Duodenal mucosa (tissue), 2 donors: ENCODE data around the gene TARS1.
"Not testable (repeated sequence)": the region's sequence is repeated elsewhere in the genome, so short reads cannot be mapped to it uniquely, and the experiment has no call there.

Source experiments
- H3K27ac ChIP-seq: one replicate; pipeline ENCODE4 v1.7.0; 2013; ENCODE audit warnings: low read depth, low read length
- H3K27me3 ChIP-seq, 2 donors: one replicate each; pipeline ENCODE4 v1.7.0; 2013; ENCODE audit warnings: low read length in 2 of 2, control low read depth in 1 of 2; ENCODE audit not compliant: insufficient read depth in 2 of 2, control insufficient read depth in 1 of 2
- H3K36me3 ChIP-seq, 2 donors: one replicate each; pipeline ENCODE4 v1.7.0; 2013; ENCODE audit warnings: low read length in 2 of 2, control low read depth in 1 of 2; ENCODE audit not compliant: insufficient read depth in 2 of 2, control insufficient read depth in 1 of 2
- H3K4me1 ChIP-seq, 2 donors: one replicate each; pipeline ENCODE4 v1.7.0; 2013; ENCODE audit warnings: low read length in 2 of 2, control low read depth in 1 of 2; ENCODE audit not compliant: insufficient read depth in 2 of 2, control insufficient read depth in 1 of 2
- H3K4me3 ChIP-seq, 2 donors: one replicate each; pipeline ENCODE4 v1.7.0; 2013; ENCODE audit warnings: low read length in 2 of 2, low read depth in 1 of 2
- H3K9ac ChIP-seq, 2 donors: one replicate each; pipeline ENCODE4 v1.7.0; 2013; ENCODE audit warnings: low read length in 2 of 2, low read depth in 1 of 2
- H3K9me3 ChIP-seq, 2 donors: one replicate each; pipeline ENCODE4 v1.7.0; 2013; ENCODE audit warnings: low read length in 2 of 2, control low read depth in 1 of 2; ENCODE audit not compliant: control insufficient read depth in 1 of 2

The TARS1 gene

DNA sequence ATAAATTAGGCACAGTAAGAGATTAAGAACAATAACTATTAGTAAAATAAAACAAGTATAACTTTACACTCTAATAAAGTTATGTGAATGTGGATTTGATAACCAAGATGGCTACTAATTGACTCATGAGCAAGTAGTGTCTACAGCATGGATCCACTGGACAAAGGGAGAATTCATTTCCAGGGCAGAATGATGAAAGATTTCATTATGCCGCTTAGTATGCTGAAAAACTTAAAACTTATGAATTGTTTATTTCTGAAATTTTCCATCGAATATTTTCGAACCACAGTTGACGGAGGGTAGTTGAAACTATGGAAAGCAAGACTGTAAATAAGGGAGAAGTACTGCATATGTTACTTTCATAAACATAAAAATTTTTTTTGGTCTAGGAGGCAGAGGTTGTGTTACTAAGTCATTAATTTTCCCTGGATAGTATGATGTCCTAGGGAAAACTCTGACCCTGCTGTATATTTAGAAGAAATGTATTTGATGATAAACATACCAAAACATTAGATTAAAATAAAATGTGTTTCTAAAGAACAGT lies 24.9 kb upstream of the TARS1 start:
- Histone ChIP-seq H3K4me1 (no peaks in the 10 kb centered on the region), H3K9ac (no peak overlapping the region), H3K27me3 (no peaks in the 10 kb centered on the region), H3K27ac (no peak overlapping the region), H3K4me3 (no peak overlapping the region), H3K9me3 (no peaks in the 10 kb centered on the region), H3K36me3 (no peaks in the 10 kb centered on the region)

DNA sequence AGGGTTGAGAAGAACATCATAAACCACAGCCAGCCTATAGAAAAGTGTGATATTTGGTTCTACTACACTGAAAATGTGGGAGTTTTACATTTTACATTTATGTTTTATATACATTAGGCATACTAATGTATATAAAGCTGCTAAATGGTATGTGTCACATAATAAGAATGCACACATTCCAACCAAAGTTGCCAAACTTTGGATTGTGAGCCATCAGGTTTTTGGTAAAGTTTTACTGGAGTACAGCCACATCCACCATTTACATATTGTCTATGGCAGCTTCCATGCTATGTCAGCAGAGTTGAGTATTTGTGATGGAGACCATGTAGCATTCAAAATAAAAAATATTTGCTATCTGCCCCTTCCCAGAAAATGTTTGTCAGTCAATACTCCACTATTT lies 23.1 kb upstream of the TARS1 start:
- H3K27me3 ChIP-seq, result no peaks in the 10 kb centered on the region
- H3K4me1 ChIP-seq, result no peaks in the 10 kb centered on the region
- H3K9ac ChIP-seq, result no peak overlapping the region
- no peaks in the 10 kb centered on the region for H3K9me3 ChIP-seq
- no peaks in the 10 kb centered on the region for H3K36me3 ChIP-seq
- no peak overlapping the region for H3K4me3 ChIP-seq
- no peak overlapping the region for H3K27ac ChIP-seq

DNA sequence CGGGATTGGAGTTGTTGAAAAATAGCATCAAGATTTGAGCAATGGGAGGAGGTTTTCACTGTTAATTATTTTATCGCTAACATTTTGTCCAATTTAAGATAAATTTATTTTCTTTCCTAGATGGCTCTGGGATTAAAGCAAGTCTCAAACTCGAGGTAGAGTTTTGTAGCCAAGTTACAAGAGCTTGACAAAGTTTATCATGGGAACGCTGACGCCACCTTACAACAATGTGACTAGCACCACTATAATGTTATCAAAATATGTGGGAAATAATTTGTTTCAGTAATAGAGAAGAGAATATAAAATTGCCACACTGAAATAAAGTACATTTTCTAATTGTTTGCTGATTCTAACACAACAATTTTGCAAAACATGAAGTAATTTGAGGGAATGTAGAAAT lies 19.8 kb upstream of the TARS1 start:
- no peak overlapping the region for H3K27ac ChIP-seq
- no peaks in the 10 kb centered on the region for H3K4me1 ChIP-seq
- H3K9ac ChIP-seq, result no peak overlapping the region
- no peak overlapping the region for H3K4me3 ChIP-seq
- no peaks in the 10 kb centered on the region for H3K27me3 ChIP-seq
- no peaks in the 10 kb centered on the region for H3K36me3 ChIP-seq
- no peaks in the 10 kb centered on the region for H3K9me3 ChIP-seq

DNA sequence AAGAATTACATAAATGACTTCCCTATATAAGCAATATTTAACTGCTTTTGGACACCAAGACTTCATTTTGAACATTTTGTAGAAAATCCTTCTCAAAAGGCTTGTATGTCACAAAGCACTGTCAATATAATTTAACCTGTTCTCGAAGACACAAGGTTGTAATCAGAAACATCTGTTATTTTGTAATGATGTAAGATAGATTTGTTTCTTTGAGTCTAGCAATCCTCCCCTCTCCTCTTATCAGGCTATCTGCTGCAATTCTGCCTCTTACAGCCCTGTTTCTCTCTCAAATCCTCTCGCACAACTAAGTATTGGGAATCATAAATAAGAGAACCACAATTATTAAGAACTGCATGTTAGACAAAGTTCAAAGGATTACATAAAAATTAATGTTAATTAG lies 18.6 kb upstream of the TARS1 start:
- H3K36me3 ChIP-seq, result no peaks in the 10 kb centered on the region
- H3K27me3 ChIP-seq, result no peaks in the 10 kb centered on the region
- H3K4me1 ChIP-seq, result no peaks in the 10 kb centered on the region
- no peaks in the 10 kb centered on the region for H3K9me3 ChIP-seq
- no peak overlapping the region for H3K9ac ChIP-seq
- no peak overlapping the region for H3K4me3 ChIP-seq
- no peak overlapping the region for H3K27ac ChIP-seq

DNA sequence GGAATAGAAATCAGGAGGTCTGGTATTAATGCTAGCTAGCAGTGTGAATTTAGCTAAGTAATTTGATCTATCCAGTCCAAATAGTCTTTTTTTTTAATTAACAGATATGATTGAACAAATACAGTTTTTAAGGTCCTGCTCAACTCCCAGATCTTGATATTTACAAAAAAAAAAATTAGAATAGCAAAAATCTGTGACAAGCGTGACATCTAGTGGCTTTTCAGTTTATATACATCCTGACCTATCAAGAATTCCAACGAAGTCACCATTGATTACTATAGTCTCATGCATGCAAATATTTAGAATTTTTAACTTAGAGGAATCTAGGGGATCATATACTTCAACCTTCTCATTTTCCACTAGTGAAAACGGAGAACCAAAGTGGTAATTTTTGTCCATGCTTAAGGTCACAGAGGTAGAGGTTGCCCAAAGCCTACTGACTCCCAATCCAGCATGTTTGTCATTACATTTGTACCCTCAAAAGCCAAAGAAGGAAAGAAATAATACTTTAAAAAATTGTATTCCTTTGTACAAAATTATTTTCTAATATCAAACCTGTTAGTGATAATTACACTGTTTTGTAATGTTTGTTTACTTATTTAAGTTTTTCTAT lies 17.6 kb upstream of the TARS1 start:
- Histone ChIP-seq H3K36me3 (no peaks in the 10 kb centered on the region), H3K4me1 (no peaks in the 10 kb centered on the region), H3K4me3 (no peak overlapping the region), H3K9me3 (no peaks in the 10 kb centered on the region), H3K27ac (no peak overlapping the region), H3K9ac (no peak overlapping the region), H3K27me3 (peaks cover 0 to 5% of the 10 kb centered on the region in 2 donors)

DNA sequence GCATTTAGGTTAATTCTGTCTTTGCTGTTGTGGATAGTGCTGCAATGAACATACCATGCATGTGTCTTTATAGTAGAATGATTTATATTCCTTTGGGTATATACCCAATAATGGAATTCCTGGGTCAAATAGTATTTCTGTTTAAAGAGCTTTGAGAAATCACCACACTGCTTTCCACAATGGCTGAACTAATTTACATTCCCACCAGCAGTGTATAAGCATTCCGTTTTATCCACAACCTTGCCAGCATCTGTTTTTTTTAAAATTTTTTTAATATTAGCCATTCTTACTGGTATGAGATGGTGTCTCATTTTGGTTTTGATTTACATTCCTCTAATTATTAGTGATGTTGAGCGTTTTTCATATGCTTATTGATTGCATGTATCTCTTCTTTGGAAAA lies 15.5 kb upstream of the TARS1 start:
- no peak overlapping the region for H3K27ac ChIP-seq
- H3K27me3 ChIP-seq, result peaks cover 0 to 5% of the 10 kb centered on the region in 2 donors
- H3K36me3 ChIP-seq, result no peaks in the 10 kb centered on the region
- H3K4me1 ChIP-seq, result no peaks in the 10 kb centered on the region
- H3K9me3 ChIP-seq, result no peaks in the 10 kb centered on the region
- H3K9ac ChIP-seq, result no peak overlapping the region
- no peak overlapping the region for H3K4me3 ChIP-seq

DNA sequence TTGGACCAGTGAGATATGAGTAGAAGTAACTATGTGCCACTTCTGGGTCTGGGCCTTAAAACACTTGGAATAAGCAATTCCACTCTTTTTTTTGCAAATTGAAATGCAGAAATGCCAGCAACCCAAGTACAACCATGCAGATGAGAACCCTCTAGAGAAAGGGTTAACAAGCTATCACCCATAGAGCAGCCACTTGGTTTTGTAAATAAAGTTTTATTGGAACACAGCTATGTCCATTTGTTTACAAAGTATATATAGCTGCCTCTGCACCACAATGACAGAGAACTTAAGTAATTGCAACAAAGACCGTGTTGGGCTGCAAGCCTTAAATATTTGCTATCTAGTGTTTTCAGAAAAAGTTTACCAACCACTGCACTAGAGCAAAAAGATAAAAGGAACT lies 9.8 kb upstream of the TARS1 start:
- Histone ChIP-seq H3K27me3 (peaks cover 0 to 5% of the 10 kb centered on the region in 2 donors), H3K9me3 (no peaks in the 10 kb centered on the region), H3K27ac (no peak overlapping the region), H3K4me3 (no peak overlapping the region), H3K4me1 (peaks cover 4 to 16% of the 10 kb centered on the region in 2 donors), H3K9ac (no peak overlapping the region), H3K36me3 (no peaks in the 10 kb centered on the region)

DNA sequence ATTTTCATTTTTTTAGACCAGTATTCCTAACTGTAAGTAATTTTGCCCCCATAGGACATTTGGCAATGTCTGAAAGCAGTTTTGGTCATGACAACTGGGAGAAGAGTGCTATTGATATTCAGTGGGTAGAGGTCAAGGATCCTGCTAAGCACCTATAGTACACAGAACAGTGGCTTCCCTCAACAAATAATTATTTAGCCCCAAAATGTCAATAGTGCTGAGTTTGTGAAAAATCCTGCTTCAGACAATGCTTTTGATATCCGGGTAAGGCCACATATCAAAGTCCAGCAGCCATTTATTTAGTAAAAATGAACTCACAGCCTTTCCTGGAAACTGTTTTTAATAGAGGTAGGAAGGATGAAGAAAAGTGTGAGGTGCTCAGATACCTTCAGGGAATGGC lies 8.1 kb upstream of the TARS1 start:
- H3K36me3 ChIP-seq, result no peaks in the 10 kb centered on the region

DNA sequence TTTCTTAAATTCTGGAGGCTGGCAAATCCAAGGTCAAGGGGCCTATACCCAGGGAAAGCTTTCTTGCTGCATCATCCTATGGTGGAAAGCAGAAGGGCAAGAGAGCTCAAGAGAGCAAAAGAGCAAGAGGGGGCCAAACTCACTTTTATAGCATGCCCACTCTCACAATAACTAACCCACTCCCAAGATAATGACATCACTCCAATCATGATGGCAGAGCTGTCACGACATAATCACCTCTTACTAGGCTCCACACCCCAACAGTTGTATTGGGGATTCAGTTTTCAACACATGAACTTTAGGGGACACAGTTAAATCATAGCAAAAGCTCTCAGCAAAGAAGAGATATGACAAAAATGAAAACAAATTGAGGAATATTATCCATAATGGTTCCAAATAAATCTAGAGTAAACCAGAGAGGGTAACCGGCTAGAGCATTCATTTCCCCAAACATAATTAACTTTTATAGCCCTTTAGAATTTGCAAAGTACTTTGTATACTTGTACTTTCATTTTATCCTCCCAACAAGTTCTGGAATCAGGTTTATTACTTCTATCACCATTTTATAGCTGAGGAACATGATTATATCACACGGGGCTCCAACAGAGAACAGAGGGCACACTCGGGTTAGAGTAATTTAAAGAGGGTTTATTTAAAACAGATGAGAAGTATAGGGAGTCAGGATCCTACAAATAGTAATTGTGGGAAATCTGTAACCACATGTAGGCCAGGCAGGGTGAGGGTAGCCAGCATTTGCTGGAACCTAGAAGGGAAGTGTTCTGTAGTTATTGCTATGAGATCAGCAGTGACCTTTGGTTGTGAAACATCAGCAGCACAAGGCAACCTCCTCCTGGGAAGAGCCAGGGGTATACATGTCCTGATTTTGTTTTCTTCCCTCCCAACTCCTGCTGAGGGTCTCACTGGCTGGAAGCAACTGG lies 7.2 kb upstream of the TARS1 start:
- H3K27me3 ChIP-seq, result no peaks in the 10 kb centered on the region
- no peaks in the 10 kb centered on the region for H3K36me3 ChIP-seq
- peaks cover 4 to 16% of the 10 kb centered on the region in 2 donors for H3K4me1 ChIP-seq
- H3K9me3 ChIP-seq, result no peaks in the 10 kb centered on the region
- no peak overlapping the region for H3K9ac ChIP-seq
- H3K4me3 ChIP-seq, result peak overlapping the region in 1 of 2 donors; percentile 20
- no peak overlapping the region for H3K27ac ChIP-seq

More for the DNA sequence above, 8.1 kb upstream of the TARS1 start:
- H3K9me3 ChIP-seq, result no peaks in the 10 kb centered on the region
- H3K27me3 ChIP-seq, result peaks cover 0 to 2% of the 10 kb centered on the region in 2 donors
- H3K27ac ChIP-seq, result no peak overlapping the region
- peaks cover 4 to 16% of the 10 kb centered on the region in 2 donors for H3K4me1 ChIP-seq
- no peak overlapping the region for H3K9ac ChIP-seq
- H3K4me3 ChIP-seq, result no peak overlapping the region

DNA sequence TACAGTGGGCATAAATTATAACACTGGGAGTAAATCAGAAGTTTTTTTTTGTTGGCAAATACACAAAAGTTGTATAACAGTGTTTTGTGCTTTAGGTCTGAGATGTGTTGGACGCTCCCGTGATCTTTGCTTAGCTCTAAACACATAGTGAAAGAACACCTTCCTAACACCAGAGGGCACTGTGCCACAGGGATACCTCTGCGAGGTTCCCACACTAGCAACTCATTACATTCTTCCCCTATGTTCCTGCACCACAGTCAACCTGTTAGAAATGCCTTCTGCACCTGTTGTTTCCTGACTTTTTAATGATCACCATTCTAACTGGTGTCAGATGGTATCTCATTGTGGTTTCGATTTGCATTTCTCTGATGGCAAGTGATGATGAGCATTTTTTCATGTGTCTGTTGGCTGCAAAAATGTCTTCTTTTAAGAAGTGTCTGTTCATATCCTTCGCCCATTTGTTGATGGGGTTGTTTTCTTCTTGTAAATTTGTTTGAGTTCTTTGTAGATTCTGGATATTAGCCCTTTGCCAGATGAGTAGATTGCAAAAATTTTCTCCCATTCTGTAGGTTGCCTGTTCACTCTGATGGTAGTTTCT lies 4.8 kb upstream of the TARS1 start:
- not testable (repeated sequence) for H3K9ac ChIP-seq, H3K4me3 ChIP-seq

More for the DNA sequence above, 4.8 kb upstream of the TARS1 start:
- H3K36me3 ChIP-seq, H3K27me3 ChIP-seq, H3K9me3 ChIP-seq, H3K27ac ChIP-seq: not testable (repeated sequence)
- peaks cover 11 to 26% of the 10 kb centered on the region in 2 donors for H3K4me1 ChIP-seq
